ENCODE measurements around the gene NPB.

The NPB gene

GRCh38 chr17:81869221-81870130 lies 32.6 kb upstream of the NPB start:
- DNase-seq, result peak; percentile 44

GRCh38 chr17:81870131-81870980 lies 31.7 kb upstream of the NPB start:
- peak; percentile 49 for DNase-seq

DNA sequence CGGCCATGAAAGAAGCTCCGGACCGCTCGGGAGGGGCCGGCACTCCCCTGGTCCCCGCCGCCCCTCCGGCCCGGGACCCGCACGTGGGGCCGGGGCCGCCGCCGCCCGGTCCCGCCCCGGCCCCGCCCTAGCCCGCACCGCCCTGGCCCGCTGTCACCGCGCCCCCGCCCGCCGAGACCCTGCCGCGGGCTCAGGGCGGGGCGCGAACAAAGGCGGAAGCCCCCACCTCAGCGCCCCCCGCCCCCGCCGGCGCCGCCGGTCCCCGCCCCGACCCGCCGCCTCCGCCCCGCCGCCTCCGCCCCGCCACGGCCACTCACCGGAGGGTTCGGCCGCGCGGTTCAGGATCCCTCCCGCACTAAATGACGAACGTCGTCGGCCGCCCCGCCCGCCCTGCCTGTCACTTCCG lies 31.1 kb upstream of the NPB start, which contains the start of gene ARHGDIA:
TSS of gene ARHGDIA (minus strand) at position 357 of the 406 bp plus-strand sequence. CDS start 1,407 bp downstream, outside the sequence.
- DNase-seq, result no peak

DNA sequence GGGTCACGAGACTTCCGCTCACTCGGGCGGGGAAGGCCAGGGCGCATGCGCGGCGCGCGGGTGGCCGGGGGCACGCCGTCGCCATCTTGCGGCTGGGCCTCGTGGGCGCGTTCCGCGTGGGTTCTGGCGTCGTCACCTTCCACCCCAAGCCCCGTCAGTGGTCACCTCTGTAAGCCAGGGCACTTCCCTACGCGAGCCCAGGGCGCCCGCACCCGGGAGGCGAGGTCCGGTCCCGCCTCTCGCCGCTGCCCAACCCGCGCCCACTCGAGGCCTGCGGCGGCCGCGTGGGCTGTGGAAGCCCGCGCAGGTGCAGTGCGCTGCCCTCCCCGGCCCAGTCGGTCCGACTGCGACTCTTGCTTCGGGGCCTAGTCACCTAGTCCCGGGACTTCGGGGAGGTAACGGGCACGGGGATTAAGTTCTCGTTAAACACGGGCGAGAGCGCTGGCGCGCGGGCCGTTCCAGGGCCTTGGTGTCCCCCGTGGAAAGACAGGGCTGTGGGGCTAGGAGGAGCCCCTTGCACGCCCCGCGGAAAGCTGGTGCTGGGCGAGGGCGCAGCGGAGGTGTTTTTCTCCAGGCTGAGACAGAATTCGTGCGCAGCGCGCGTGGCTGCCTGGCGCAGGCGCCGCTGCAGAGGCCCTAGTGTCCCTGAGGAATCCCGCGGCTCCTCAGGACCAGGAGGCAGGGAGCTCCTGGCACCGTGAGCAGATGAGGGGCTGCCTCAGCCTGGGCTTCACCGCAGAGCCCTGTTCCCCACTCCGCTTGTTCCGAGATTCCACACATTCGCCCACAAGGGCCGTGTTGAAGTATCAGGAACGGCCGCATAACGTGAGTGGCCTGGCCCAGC lies 30.4 kb upstream of the NPB start:
- DNase-seq, result peak; percentile 89

DNA sequence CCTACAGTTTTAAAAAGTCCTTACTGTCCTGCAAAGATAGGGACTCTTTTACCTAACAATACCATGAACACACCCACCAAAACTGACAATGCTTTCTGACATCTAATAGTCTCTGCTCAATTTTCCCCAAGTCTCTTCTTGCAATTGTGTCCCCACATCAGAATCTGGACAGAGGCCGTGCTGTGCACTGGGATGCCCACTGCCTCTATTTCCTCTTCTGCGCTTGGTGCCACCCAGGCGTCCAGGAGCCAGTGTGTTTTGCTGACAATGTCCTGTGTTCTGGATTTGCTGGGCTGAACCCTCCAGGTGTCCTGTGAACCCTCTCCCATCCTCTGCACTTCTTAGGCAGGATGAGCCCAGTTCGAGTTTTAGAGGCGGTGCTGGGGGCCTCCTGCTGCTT lies 24.5 kb upstream of the NPB start:
- no peak for DNase-seq

GRCh38 chr17:81878294-81878693 lies 23.7 kb upstream of the NPB start:
- no peak for DNase-seq

DNA sequence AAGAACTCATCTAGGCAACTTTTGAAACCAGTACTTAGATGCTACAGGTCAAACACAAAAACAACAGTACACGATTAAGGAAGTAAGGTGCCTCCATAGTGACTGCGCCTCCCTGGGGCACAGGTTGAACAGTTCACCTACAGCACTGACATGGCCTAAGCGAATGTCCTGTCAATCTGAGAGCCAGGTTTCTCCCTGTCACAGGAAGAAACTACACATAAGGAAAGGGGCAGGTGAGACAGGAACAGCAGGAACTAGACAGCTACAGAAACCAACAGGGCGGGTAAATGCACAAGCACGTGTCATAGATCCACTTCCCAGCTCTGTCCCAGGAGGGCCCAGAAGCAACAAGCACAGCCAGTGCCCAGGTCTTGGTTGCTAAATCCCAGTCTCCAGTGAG lies 22.9 kb upstream of the NPB start:
- DNase-seq, result no peak

DNA sequence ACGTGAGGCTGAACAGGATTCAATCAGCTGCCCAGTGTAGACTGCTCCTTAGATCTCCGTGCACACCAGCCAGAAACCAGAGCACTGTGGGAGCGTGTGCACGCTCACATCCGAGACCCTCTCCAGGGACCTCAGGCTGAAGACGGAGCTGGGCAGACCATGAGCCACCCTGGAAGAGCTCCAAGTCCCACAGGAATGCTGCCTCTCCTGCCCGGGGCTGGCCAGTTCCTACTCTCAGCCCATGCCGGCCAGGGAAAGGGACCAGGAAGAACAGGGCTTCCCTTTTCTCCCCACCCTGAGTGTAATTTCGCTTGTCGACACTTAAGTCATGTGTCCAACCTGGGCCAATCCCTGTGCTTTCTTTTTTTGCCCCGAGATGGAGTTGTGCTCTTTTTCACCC lies 17.5 kb upstream of the NPB start:
- peak; percentile 33 for DNase-seq

DNA sequence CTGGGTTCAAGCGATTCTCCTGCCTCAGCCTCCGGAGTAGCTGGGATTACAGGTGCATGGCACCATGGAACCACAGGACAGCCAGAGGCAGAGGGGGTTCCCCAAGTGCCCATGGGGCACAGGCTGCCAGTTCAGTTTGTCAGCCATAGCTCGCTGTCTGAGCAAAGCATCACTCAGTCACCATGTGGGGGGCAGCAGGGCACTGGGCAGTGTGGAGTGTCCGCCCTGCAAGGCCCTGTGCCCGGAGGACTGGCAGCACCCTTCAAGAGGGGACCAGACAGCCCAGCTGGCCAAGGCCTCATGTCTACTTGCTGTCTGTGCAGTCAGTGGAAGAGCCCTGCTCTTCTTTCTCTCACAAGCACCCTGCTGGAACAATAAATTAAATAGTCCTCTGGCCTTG lies 17.1 kb upstream of the NPB start:
- no peak for DNase-seq

DNA sequence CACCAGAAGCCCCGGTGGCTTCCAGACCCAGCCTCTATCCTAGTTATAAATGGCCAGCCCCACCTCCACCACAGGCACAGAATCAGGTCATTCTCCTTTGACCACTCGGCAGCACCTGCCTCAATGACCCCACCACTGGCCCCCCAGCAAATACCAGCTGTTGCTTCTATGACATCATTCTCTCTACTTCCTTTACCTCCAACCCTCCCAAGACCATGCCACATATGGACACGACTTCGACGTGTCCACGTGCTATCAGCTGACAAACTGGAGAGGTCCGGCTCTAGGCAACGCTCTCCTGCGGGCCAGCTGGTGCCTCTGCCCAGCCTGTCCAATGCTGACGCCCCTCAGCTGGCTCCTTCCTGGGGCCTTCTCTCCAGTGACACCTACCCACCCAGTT lies 16.6 kb upstream of the NPB start:
- DNase-seq, result no peak

DNA sequence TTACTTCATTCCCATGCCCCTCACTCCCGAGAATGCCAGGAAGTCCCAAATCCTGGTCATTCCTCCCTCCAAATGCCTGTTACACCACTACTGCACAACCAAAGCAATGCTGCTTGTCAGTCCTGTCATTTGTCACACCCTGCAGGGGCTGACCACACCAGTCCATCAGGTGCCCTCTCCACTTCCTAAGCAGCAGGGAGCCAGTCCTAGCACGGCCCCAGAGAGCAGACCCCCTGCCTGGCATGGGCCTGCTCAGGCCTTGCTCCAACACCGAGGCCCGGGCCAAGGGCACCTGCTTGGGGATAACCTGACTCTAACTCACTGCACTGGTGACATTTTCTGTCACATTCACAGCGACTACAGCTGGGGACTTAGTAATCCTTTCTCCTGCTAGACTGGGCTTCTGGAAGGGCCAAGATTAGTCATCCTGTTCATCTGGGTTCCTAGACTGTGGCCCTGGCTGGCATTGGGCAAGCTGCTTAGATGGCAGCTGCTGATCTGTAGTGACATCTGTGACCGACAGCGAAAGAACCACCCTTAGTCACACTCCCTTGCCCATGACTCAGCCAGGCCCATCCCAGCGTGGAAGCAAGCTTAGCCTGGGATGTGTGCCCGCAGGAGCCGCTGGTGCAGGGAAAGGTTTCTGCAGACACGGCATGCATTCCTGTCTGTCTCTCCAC lies 16.0 kb upstream of the NPB start:
- DNase-seq, result peak; percentile 38

DNA sequence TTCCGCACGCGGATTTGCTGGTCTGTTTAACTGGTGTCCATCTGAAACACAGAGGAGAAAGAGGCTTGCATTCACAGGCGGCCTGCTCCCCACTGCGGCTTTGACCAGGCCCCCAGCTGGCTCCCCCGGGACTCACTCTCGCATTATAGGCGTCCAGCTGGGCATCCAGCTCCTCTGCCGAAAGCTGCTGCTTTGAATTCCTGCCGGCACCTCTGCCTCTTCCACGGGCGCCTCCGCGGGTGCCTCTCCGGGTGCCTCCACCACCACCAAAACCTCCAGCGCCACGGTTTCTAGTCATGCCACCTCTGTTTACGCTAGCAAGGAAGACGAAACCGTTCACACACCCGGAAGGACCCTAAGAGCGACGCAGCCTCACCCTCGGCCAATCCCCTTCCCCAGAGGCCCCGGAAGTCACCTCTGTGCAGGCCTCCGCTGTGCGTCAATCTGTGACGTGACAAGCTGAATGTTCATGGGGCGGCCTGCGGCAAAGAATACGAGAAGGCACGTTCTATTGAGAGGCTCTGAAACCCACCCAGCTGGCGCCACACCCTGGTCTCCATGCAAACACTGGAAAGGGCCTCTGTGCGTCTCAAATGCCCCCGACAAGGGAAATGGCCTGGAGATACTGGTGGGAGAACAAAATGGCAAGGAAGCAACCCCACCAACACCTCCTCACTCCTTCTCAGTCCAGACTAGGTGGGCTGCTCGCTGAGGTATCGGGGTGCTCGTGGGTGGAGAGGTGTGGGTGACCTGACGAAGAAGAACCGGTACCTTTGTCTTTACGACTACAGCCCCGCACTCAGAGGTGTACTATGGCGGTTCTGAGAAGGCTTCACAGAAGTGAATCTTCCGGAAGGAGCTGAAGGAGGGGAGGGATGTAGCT lies 13.7 kb upstream of the NPB start:
- no peak for DNase-seq

DNA sequence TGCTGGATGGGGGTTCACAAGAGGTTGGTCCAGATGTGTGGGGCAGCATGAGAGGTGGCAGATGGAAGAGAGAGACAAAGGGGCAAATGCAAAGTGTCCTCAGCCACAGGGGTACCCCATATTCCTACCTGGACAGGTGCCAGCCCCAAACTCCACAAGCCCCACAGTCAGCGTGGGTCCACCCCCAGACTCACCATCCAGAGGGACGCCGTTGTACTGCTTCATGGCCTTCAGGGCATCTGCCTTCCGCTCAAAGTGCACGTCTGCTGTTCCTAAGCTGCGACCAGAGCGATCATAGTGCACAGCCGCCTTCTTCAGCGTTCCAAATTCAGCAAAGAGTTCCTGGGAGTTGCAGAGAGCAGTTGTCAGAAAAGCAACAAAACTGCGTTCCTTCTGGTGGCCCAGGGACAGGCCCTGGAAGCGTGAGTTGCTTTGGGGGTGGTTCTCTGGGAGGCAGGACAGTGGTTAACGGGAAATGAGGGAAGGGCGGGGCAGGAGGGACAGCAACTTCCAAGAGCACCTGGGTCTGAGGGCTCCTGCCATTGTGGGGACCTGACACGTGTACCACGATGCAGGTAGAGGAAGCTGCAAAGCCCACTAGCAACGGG lies 12.9 kb upstream of the NPB start:
- DNase-seq, result no peak

DNA sequence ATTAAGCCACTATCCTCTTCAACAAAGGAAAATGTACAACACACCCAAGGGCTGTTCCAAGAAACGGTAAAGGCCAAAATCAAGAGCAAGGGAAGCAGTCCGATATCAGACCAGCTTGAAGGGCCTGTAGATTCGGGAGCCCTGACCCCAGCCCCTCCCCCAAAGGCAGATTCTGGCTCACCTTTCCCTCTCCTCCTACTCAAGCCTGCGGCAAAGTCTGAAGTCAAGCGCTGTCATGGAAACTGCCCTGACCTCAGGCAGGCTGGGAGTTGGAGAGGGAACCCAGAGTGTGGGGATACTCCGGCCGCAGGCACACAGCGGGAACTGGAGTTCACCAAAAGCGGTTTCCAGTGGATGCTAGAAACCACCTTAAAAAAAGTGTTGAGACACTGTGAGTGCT lies 12.4 kb upstream of the NPB start:
- no peak for DNase-seq

DNA sequence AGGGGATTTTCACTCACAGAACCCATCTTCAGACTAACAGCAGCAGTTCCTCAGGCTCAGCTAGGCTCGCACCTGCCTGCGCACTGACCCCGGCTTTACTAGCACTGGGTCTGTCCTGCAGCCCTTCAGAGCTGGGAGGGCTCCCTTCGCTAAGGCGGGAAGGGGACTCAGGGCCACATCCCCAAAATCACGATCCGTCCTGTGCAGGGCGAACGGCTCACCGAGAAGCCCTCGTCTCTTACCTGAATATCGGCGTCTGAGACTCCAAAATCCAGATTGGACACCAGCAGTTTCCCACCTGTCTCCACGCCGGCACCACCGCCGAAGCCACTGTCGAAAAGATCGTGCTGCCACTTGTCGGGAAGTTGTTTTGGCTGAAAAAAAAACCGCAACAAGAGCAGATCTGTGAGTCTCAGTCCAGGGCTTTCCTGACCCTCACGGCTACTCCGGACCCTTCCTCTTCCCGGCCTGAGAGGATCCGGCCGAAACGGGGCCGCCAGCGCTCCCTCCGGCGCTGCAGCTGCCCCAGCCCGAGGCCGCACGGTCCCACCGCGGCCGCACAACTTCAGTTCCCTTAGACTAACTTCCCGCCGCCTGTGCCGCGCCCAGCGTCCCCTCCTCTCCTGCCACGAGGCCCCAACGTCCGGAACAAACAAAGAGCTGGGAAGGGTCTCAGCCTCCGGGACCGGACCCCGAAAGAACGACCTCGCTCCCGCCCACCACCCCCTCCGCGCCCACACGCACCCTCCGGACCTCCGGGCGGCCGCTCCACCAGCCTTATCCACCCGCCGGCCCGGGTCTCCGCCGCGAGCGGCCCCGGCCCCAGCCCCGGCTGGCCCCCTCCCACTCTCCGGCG lies 11.4 kb upstream of the NPB start:
- DNase-seq, result no peak

GRCh38 chr17:81891303-81891552 lies 10.8 kb upstream of the NPB start:
- DNase-seq, result no peak

- DNase-seq, result no peak
These were observed 6.6 kb upstream of the NPB start for GRCh38 chr17:81895400-81895799.

- peak; percentile 99 for DNase-seq
These were observed 3.8 kb upstream of the NPB start for GRCh38 chr17:81898029-81898866.

GRCh38 chr17:81898885-81899284 lies 3.2 kb upstream of the NPB start:
- no peak for DNase-seq

Data from fibroblast of skin of back (primary cell).